OCI-LY7 (cell line): Measurements from ENCODE around the gene WASF2. TPM values are rescaled to one million over a fixed set of nuclear protein-coding genes. Genes with fewer than 3 reads are reported as not detected.
A peak's percentile ranks its signal among the peaks of the same experiment; 100 is the strongest.

ENCODE experiments used
- BruUV-seq: library from RNA; stranded (reverse); fragments of 400-500 nt; replicated peaks from 2 replicates; lab custom pipeline; 2021; lab: Mats Ljungman, UMichigan
- CTCF ChIA-PET: fragments of 300-600 bp; sonication (Branson Sonifier 250); formaldehyde crosslinking; loops from one replicate; lab custom pipeline; 2022; ENCODE audit warnings: antibody characterized with exemption; ENCODE audit not compliant: unreplicated experiment; lab: Charles Lee
- POLR2A ChIA-PET: fragments of 300-600 bp; sonication (Branson Sonifier 250); formaldehyde crosslinking; loops from one replicate; lab custom pipeline; 2022; ENCODE audit warnings: antibody characterized with exemption; lab: Charles Lee
- DNase-seq: peaks from one replicate; pipeline ENCODE4 v3.0.0-alpha.2; 2015; ENCODE audit warnings: low spot score
- H2AFZ ChIP-seq: fragments of 200-600 bp; sonication (generic), shearing (Covaris generic); 2 replicates; pipeline ENCODE4 v1.6.1; 2014; ENCODE audit warnings: mild to moderate bottlenecking, antibody characterized with exemption, low read length, moderate library complexity
- H3K27ac ChIP-seq: fragments of 200-600 bp; sonication (generic); 2 replicates; pipeline ENCODE4 v1.5.1; 2014; ENCODE audit warnings: mixed run types, low read depth, mild to moderate bottlenecking, moderate library complexity, low read length, inconsistent platforms; ENCODE audit not compliant: poor library complexity, severe bottlenecking
- H3K36me3 ChIP-seq: fragments of 200-600 bp; sonication (generic); 2 replicates; pipeline ENCODE4 v1.6.1; 2014; ENCODE audit warnings: mild to moderate bottlenecking, antibody characterized with exemption, low read length, moderate library complexity, mixed read lengths; ENCODE audit not compliant: insufficient read depth
- H3K4me1 ChIP-seq: fragments of 200-600 bp; sonication (generic); 2 replicates; pipeline ENCODE4 v1.5.1; 2014; ENCODE audit warnings: mild to moderate bottlenecking, low read length; ENCODE audit not compliant: insufficient read depth, poor library complexity, severe bottlenecking
- H3K4me2 ChIP-seq: fragments of 200-600 bp; sonication (generic); 2 replicates; pipeline ENCODE4 v1.6.1; 2014; ENCODE audit warnings: mild to moderate bottlenecking, low read length
- H3K4me3 ChIP-seq: fragments of 200-600 bp; sonication (generic); 2 replicates; pipeline ENCODE4 v1.5.1; 2014; ENCODE audit warnings: mild to moderate bottlenecking, low read depth, low read length; ENCODE audit not compliant: poor library complexity, severe bottlenecking
- H3K79me2 ChIP-seq: fragments of 200-600 bp; sonication (generic); 2 replicates; pipeline ENCODE4 v1.6.1; 2016; ENCODE audit warnings: low read depth, mild to moderate bottlenecking, low read length, moderate library complexity, mixed read lengths; ENCODE audit not compliant: insufficient read depth
- H3K9me2 ChIP-seq: fragments of 200-600 bp; sonication (generic); 2 replicates; pipeline ENCODE4 v1.6.1; 2016; ENCODE audit warnings: mild to moderate bottlenecking, low read length, mixed read lengths; ENCODE audit not compliant: insufficient read depth
- H3K9me3 ChIP-seq: fragments of 200-600 bp; sonication (generic); 2 replicates; pipeline ENCODE4 v1.6.1; 2014; ENCODE audit warnings: mild to moderate bottlenecking, mixed run types, low read length, mixed read lengths
- H4K20me1 ChIP-seq: fragments of 200-600 bp; sonication (generic); 2 replicates; pipeline ENCODE4 v1.6.1; 2014; ENCODE audit warnings: mild to moderate bottlenecking, antibody characterized with exemption, low read length, moderate library complexity, mixed read lengths; ENCODE audit not compliant: insufficient read depth
- EZH2phosphoT487 ChIP-seq: fragments of 200-600 bp; sonication (generic); IDR thresholded peaks from 2 replicates; pipeline ENCODE4 v1.6.1; 2018; ENCODE audit warnings: low read depth, borderline replicate concordance, mild to moderate bottlenecking, mixed run types, antibody characterized with exemption, low read length, moderate library complexity, mixed read lengths
- intact Hi-C: fragments of 100-400 bp; cut with micrococcal nuclease; formaldehyde crosslinking; loops from one replicate; pipeline ENCODE4 v1.10.0; 2022; ENCODE audit not compliant: unreplicated experiment
- total RNA-seq, 2 experiments: library from RNA; depleted of rRNA in 1 of 2; stranded (reverse); fragments of >200 nt in 1 of 2; shearing (Covaris generic) in 1 of 2; gene quantifications; 2 replicates each; pipeline ENCODE4 v1.2.3, GENCODE V29; 2014 to 2022
- TF ChIP-seq, protein P1 (sequence below): fragments of 200-600 bp; sonication (generic); conservative IDR thresholded peaks from 2 replicates; pipeline ENCODE4 v1.5.1; 2014; ENCODE audit warnings: mild to moderate bottlenecking, antibody characterized with exemption, low read length, moderate library complexity, mixed read lengths

WASF2 gene
- total RNA-seq, 2 experiments from 2014 or later, result 26.9 to 106 TPM

GRCh38 chr1:27436204-27437159 is 53.5 kb downstream of the WASF2 start:
- BruUV-seq, result TSS peak; percentile 23
- intact Hi-C loops, result no loop called here
- peak overlapping the region; percentile 81 for H3K4me2 ChIP-seq
- H3K9me3 ChIP-seq, result no peaks in the 10 kb centered on the region
- H3K4me1 ChIP-seq, result peaks cover 97% of the 10 kb centered on the region
- 0 out of 2 replicates have a peak, but pooled peaks cover 2% of the 10 kb centered on the region for H4K20me1 ChIP-seq
- H2AFZ ChIP-seq, result no peak overlapping the region
- POLR2A ChIA-PET, result interaction anchor here (0.6 to 5.4 kb wide), 10 partner anchors 7 to 221 kb away, joined by 3 to 25 read pairs (median 4); no protein-coding TSS in a partner anchor
- H3K9me2 ChIP-seq, result no peaks in the 10 kb centered on the region
- DNase-seq, result peak; percentile 66
- no peaks in the 10 kb centered on the region; the same call in none of the 2 replicates for H3K36me3 ChIP-seq
- TF ChIP-seq EZH2phosphoT487, result no peak
- TF ChIP-seq, protein P1, sequence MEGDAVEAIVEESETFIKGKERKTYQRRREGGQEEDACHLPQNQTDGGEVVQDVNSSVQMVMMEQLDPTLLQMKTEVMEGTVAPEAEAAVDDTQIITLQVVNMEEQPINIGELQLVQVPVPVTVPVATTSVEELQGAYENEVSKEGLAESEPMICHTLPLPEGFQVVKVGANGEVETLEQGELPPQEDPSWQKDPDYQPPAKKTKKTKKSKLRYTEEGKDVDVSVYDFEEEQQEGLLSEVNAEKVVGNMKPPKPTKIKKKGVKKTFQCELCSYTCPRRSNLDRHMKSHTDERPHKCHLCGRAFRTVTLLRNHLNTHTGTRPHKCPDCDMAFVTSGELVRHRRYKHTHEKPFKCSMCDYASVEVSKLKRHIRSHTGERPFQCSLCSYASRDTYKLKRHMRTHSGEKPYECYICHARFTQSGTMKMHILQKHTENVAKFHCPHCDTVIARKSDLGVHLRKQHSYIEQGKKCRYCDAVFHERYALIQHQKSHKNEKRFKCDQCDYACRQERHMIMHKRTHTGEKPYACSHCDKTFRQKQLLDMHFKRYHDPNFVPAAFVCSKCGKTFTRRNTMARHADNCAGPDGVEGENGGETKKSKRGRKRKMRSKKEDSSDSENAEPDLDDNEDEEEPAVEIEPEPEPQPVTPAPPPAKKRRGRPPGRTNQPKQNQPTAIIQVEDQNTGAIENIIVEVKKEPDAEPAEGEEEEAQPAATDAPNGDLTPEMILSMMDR, result no peak
- H3K79me2 ChIP-seq, result peaks cover 92% of the 10 kb centered on the region
- CTCF ChIA-PET, result interaction anchor here (1.1 to 1.6 kb wide), 2 partner anchors 21 to 46 kb away, joined by 3 read pairs; no protein-coding TSS in a partner anchor
- H3K4me3 ChIP-seq, result peak overlapping the region; percentile 61
- peak overlapping the region; percentile 91 for H3K27ac ChIP-seq

GRCh38 chr1:27435566-27436203 is 54.3 kb downstream of the WASF2 start:
- peak overlapping the region; percentile 81 for H3K4me2 ChIP-seq

More at GRCh38 chr1:27435566-27436203, 54.3 kb downstream of the WASF2 start:
- Histone ChIP-seq H3K9me2 (no peaks in the 10 kb centered on the region), H3K36me3 (no peaks in the 10 kb centered on the region; the same call in 1 of the 2 replicates), H3K79me2 (peaks cover 96% of the 10 kb centered on the region), H2AFZ (no peak overlapping the region), H3K27ac (peak overlapping the region; percentile 91), H3K9me3 (no peaks in the 10 kb centered on the region), H4K20me1 (0 out of 2 replicates have a peak, but pooled peaks cover 7% of the 10 kb centered on the region), H3K4me3 (peak overlapping the region; percentile 61), H3K4me1 (peaks cover 100% of the 10 kb centered on the region)
- CTCF ChIA-PET, result no interaction called here
- intact Hi-C loops, result no loop called here
- TF ChIP-seq, protein P1, result no peak
- no peak for TF ChIP-seq EZH2phosphoT487
- DNase-seq, result peak; percentile 78
- no TSS peak for BruUV-seq
- POLR2A ChIA-PET, result interaction anchor here (0.7 to 5.4 kb wide), 8 partner anchors 8 to 90 kb away, joined by 3 to 25 read pairs (median 4); no protein-coding TSS in a partner anchor
